Calu3 (cell line): ENCODE measurements around the gene TRPV5. TPM values are rescaled to one million over a fixed set of nuclear protein-coding genes. Genes with fewer than 3 reads are reported as not detected.

ENCODE experiments used
- BruUV-seq: library from RNA; stranded (reverse); fragments of 400-500 nt; replicated peaks from 2 replicates; lab custom pipeline; 2021; lab: Mats Ljungman, UMichigan
- CTCF ChIA-PET: fragments of 300-600 bp; sonication (Branson Sonifier 250); formaldehyde crosslinking; loops from one replicate; lab custom pipeline; 2022; ENCODE audit warnings: antibody characterized with exemption; lab: Charles Lee
- DNase-seq: peaks from one replicate; pipeline ENCODE4 v3.0.0; 2022
- H3K27ac Mint-ChIP-seq: one replicate; pipeline ENCODE4 v1.8.0; 2022; ENCODE audit warnings: mixed read lengths; ENCODE audit not compliant: unreplicated experiment
- H3K27me3 Mint-ChIP-seq: one replicate; pipeline ENCODE4 v1.8.0; 2022; ENCODE audit warnings: mixed read lengths; ENCODE audit not compliant: unreplicated experiment
- H3K36me3 Mint-ChIP-seq: one replicate; pipeline ENCODE4 v1.8.0; 2022; ENCODE audit warnings: mild to moderate bottlenecking, moderate library complexity, mixed read lengths; ENCODE audit not compliant: insufficient read depth, unreplicated experiment
- H3K4me1 Mint-ChIP-seq: one replicate; pipeline ENCODE4 v1.8.0; 2022; ENCODE audit warnings: mild to moderate bottlenecking, low read depth, mixed read lengths; ENCODE audit not compliant: unreplicated experiment
- H3K4me3 Mint-ChIP-seq: one replicate; pipeline ENCODE4 v1.8.0; 2022; ENCODE audit warnings: mild to moderate bottlenecking, low read depth, moderate library complexity, mixed read lengths; ENCODE audit not compliant: unreplicated experiment
- H3K9me3 Mint-ChIP-seq: one replicate; pipeline ENCODE4 v1.8.0; 2022; ENCODE audit warnings: low read depth, mixed read lengths; ENCODE audit not compliant: unreplicated experiment
- intact Hi-C: fragments of 100-400 bp; cut with micrococcal nuclease; formaldehyde crosslinking; loops from one replicate; pipeline ENCODE4 v1.10.0; 2022; ENCODE audit not compliant: unreplicated experiment
- total RNA-seq: library from RNA; stranded (reverse); gene quantifications from 2 replicates; pipeline ENCODE4 v1.2.3, GENCODE V29; 2022
- TF ChIP-seq, protein P1 (sequence below): fragments of 200-600 bp; IDR thresholded peaks from one replicate; pipeline ENCODE4 v1.8.0; 2022; ENCODE audit warnings: antibody characterized with exemption; ENCODE audit not compliant: unreplicated experiment

The TRPV5 gene
- total RNA-seq, 1 experiment from 2014 or later = not detected

DNA sequence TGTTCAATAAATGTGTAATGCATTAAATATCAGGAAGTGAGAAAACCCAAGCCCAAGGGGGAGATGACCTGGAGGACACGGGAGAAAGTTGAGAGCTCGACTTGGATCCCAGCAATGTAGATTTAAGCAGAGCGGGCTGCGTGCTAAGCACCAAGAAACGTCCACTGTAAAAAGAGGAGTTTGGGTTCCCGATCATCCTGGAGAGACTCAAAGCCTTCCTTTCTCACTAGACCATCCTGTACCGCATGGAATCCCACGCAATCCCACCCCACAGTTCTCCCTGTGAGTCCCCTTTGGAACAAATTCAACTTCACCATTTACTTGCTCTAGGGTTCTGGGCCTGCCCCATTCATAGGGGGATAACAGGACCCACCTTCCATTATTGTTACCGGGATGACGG is 50.4 kb downstream of the TRPV5 start:
- H3K36me3 Mint-ChIP-seq = peaks cover 4% of the 10 kb centered on the region
- CTCF ChIA-PET = interaction anchor here (1.3 kb wide), 1 partner anchor 10 kb away, joined by 3 read pairs; no protein-coding TSS in a partner anchor
- no peaks in the 10 kb centered on the region for H3K9me3 Mint-ChIP-seq
- H3K4me3 Mint-ChIP-seq = no peak overlapping the region
- intact Hi-C loops = loop anchor here (2.0 to 10.0 kb wide), 3 partner anchors 59 to 332 kb away; no protein-coding TSS in a partner anchor
- BruUV-seq = no TSS peak
- peaks cover 48% of the 10 kb centered on the region for H3K4me1 Mint-ChIP-seq
- H3K27ac Mint-ChIP-seq = no peak overlapping the region
- peaks cover 69% of the 10 kb centered on the region for H3K27me3 Mint-ChIP-seq
- TF ChIP-seq, protein P1, sequence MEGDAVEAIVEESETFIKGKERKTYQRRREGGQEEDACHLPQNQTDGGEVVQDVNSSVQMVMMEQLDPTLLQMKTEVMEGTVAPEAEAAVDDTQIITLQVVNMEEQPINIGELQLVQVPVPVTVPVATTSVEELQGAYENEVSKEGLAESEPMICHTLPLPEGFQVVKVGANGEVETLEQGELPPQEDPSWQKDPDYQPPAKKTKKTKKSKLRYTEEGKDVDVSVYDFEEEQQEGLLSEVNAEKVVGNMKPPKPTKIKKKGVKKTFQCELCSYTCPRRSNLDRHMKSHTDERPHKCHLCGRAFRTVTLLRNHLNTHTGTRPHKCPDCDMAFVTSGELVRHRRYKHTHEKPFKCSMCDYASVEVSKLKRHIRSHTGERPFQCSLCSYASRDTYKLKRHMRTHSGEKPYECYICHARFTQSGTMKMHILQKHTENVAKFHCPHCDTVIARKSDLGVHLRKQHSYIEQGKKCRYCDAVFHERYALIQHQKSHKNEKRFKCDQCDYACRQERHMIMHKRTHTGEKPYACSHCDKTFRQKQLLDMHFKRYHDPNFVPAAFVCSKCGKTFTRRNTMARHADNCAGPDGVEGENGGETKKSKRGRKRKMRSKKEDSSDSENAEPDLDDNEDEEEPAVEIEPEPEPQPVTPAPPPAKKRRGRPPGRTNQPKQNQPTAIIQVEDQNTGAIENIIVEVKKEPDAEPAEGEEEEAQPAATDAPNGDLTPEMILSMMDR = no peak
- DNase-seq = no peak

DNA sequence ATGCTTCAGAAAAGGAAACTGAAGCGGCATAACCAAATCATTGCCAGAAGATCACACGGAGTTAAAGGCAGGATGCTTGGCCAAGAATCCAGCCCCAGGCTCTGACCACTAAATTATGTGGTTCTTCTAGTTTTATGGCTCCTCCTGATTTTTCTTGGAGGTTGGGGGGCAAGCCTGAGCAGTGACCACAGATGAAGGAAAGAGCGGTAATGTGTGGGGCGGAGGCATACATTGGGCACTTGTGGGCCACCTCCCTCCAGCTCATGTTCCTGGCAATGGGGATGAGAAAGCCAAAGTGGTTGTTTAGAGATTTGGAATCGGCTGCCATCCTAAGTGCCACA is 51.2 kb downstream of the TRPV5 start:
- intact Hi-C loops = loop anchor here (2.0 to 10.0 kb wide), 3 partner anchors 60 to 332 kb away; no protein-coding TSS in a partner anchor
- no TSS peak for BruUV-seq
- CTCF ChIA-PET = interaction anchor here (1.3 to 4.0 kb wide), 3 partner anchors 9 to 78 kb away, joined by 3 to 40 read pairs (median 9); no protein-coding TSS in a partner anchor
- no peak for DNase-seq
- TF ChIP-seq, protein P1 = no peak
- Mint-ChIP-seq H3K4me3 (no peak overlapping the region), H3K36me3 (peaks cover 4% of the 10 kb centered on the region), H3K27ac (no peak overlapping the region), H3K27me3 (peaks cover 71% of the 10 kb centered on the region), H3K4me1 (peaks cover 47% of the 10 kb centered on the region), H3K9me3 (no peaks in the 10 kb centered on the region)

- Mint-ChIP-seq H3K27me3 (peaks cover 71% of the 10 kb centered on the region), H3K9me3 (no peaks in the 10 kb centered on the region), H3K27ac (no peak overlapping the region), H3K4me1 (peaks cover 41% of the 10 kb centered on the region), H3K36me3 (peaks cover 4% of the 10 kb centered on the region), H3K4me3 (no peak overlapping the region)
- TF ChIP-seq, protein P1 = no peak
- intact Hi-C loops = loop anchor here (1.0 to 10.0 kb wide), 4 partner anchors 61 to 333 kb away; no protein-coding TSS in a partner anchor
- no peak for DNase-seq
- no TSS peak for BruUV-seq
- CTCF ChIA-PET = interaction anchor here (0.6 to 4.0 kb wide), 8 partner anchors 8 to 333 kb away, joined by 3 to 40 read pairs (median 4); no protein-coding TSS in a partner anchor
Measured at GRCh38 chr7:142881586-142882337, 51.8 kb downstream of the TRPV5 start.

- TF ChIP-seq, protein P1 = peak; percentile 92
- no peaks in the 10 kb centered on the region for H3K9me3 Mint-ChIP-seq
- peaks cover 76% of the 10 kb centered on the region for H3K27me3 Mint-ChIP-seq
- H3K4me3 Mint-ChIP-seq = no peak overlapping the region
- peaks cover 38% of the 10 kb centered on the region for H3K4me1 Mint-ChIP-seq
- no peak overlapping the region for H3K27ac Mint-ChIP-seq
- CTCF ChIA-PET = interaction anchor here (0.6 to 4.0 kb wide), 9 partner anchors 14 to 334 kb away, joined by 3 to 40 read pairs (median 4); no protein-coding TSS in a partner anchor
- BruUV-seq = no TSS peak
- peak; percentile 63 for DNase-seq
- intact Hi-C loops = loop anchor here (1.0 to 10.0 kb wide), 3 partner anchors 61 to 334 kb away; no protein-coding TSS in a partner anchor
- peaks cover 4% of the 10 kb centered on the region for H3K36me3 Mint-ChIP-seq
Measured at GRCh38 chr7:142880876-142881505, 52.6 kb downstream of the TRPV5 start.
